SHP77 treated with DMSO at 0.1 percent for 48 hours (cell line): ENCODE data around the gene EFNA4.

ENCODE experiments used
- DNase-seq: peaks from one replicate; lab custom pipeline; 2025; lab: John Stamatoyannopoulos, UW

Gene EFNA4

DNA sequence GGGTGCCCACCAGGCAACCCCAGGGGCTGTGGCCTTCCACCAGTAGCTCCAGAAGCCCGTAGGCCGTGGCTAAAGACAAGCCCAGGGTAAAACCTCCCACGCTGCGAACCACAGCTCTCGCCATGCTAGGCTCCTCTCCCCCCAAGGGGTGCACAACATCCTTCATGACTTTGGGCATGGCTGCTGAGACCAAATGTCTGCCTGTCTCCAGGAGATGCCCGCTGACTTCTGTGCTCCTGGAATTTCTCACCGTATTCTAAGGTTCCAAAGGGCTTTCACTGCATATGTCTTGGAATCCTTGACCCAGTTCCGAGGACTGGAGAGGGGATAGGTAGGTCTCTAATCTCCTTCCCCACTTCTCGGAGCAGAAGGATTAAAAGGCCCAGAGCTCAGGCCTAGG is 30.0 kb upstream of the EFNA4 start, which contains the start of the genes DCST1 and DCST2:
TSS of gene DCST1 (plus strand) at position 301 of the 400 bp plus-strand sequence. CDS start 213 bp downstream, outside the sequence.
TSS of gene DCST2 (minus strand) at position 258 of the 400 bp plus-strand sequence. CDS start at position 178, 80 bp downstream.
- DNase-seq: no peak

GRCh38 chr1:155034318-155035208 is 29.0 kb upstream of the EFNA4 start:
- DNase-seq: no peak

- no peak for DNase-seq
These were observed 27.6 kb upstream of the EFNA4 start for GRCh38 chr1:155035936-155036335.

DNA sequence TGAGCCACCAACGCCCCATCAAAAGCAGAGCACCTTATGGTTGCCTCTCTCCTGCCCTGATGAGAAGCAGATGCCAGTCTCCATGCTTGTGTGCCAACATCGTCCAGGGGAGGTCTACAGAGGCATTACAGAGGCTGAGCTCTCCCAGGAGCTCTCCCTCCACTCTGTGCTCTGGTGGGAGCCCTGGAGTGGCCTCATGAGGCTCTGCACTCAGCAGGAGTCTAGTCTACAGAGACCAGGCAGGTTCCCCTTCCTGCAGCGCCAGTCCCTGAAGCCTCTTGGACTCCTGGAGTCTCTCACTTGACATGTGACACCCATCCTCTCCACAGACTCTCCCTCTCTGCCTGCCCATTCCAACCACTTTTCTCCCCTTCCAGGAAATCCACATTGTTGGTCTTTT is 26.5 kb upstream of the EFNA4 start:
- DNase-seq: no peak

DNA sequence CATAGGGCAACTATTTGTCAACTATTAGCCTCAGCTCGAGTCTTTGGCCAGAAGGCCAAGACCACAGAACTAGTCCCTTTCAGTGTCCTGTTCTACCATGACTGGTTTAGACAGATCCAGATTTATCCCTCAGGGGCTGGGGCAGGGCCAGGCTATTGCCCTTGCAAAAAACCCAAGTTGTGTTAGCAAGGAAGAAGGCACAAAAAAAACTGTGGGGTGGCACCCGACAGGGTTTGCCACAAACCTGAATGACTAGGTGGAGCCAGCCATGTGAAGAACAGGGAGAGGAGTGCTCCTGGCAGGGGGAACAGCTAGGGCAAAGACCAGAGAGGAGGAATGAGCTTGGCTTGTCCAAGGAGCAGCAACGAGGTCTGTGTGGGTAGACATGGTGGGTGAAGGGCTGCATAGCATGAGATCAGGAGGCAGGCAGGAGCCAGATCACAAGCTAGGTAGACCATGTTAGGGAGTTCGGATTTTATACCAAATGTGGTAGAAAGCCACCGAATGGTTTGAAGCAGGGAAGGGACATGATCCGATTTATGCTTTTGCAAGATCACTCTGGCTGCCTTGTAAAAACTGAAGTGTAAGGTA is 25.6 kb upstream of the EFNA4 start:
- no peak for DNase-seq

GRCh38 chr1:155038602-155039307 is 24.8 kb upstream of the EFNA4 start:
- DNase-seq: no peak

- no peak for DNase-seq
These were observed 24.3 kb upstream of the EFNA4 start for GRCh38 chr1:155039308-155039669.

GRCh38 chr1:155040358-155041093 is 23.0 kb upstream of the EFNA4 start:
- no peak for DNase-seq

DNA sequence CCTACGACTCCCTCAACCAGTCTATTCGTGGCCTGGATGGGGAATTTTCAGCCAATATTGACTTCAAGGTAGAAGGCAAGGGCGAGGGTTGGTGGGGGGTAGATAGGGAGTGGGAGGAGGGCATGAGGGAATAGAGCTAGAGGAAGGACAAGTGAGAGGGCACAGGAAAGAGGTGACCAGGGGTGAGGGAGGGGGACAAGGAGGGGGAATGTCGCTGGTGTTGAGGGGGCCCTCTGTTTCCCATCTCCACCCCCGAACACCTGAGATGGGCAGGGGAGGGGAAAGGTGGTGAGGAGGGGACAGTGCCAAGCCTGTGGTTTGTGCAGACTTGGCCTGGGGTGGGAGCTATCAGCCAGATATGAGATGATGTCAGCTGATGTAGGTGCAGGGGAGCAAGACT is 20.8 kb upstream of the EFNA4 start:
- DNase-seq: no peak

DNA sequence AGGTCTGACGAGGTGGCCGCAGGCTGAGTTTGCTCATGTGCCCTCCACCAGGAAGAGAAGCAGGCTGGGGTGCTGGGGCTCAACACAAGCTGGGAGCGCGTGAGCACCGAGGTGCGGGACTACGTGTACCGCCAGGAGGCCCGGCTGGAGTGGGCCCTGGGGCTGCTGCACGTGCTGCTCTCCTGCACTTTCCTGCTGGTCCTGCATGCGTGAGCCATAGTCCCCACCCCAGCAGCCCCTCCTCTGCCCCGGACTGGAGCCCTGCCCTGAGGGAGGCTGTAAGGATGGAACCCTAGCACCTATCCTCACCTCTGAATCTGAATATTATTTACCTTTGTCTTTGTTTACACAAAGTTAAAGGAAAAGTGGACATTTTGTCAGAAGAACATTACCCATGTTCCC is 20.2 kb upstream of the EFNA4 start:
- DNase-seq: no peak

- no peak for DNase-seq
These were observed 19.7 kb upstream of the EFNA4 start for GRCh38 chr1:155043793-155044192.

- DNase-seq: no peak
These were observed 19.2 kb upstream of the EFNA4 start for GRCh38 chr1:155044365-155044764.

- DNase-seq: peak; percentile 79
These were observed 18.5 kb upstream of the EFNA4 start for GRCh38 chr1:155044812-155045657.

GRCh38 chr1:155048449-155049334 is 14.8 kb upstream of the EFNA4 start:
- no peak for DNase-seq

- no peak for DNase-seq
These were observed 13.6 kb upstream of the EFNA4 start for GRCh38 chr1:155049651-155050559.

GRCh38 chr1:155050560-155051341 is 12.8 kb upstream of the EFNA4 start, which contains the start of gene ADAM15:
TSS of gene ADAM15 (plus strand) at chr1:155051316. CDS start at chr1:155051387, 71 bp downstream.
- DNase-seq: peak; percentile 94

- no peak for DNase-seq
These were observed 12.2 kb upstream of the EFNA4 start for GRCh38 chr1:155051342-155051776.
